Bone marrow (tissue), 2 donors: Measurements from ENCODE around the gene NMRAL1.
A peak's percentile ranks its signal among the peaks of the same experiment; 100 is the strongest.

Experiments
- DNase-seq, 2 donors: peaks; one replicate each; lab custom pipeline; 2025; lab: John Stamatoyannopoulos, UW

The NMRAL1 gene

GRCh38 chr16:4505356-4506147 lies 31.1 kb upstream of the NMRAL1 start:
- peak; percentile 19 to 37 for DNase-seq

- no peak for DNase-seq
Observed at GRCh38 chr16:4501071-4501478, 26.6 kb upstream of the NMRAL1 start.

GRCh38 chr16:4500272-4500671 lies 25.8 kb upstream of the NMRAL1 start:
- DNase-seq, result no peak

- no peak for DNase-seq
Observed at GRCh38 chr16:4499196-4499555, 24.8 kb upstream of the NMRAL1 start.

- DNase-seq, result no peak
Observed at GRCh38 chr16:4498546-4499195, 24.2 kb upstream of the NMRAL1 start.

GRCh38 chr16:4496305-4496704 lies 21.9 kb upstream of the NMRAL1 start:
- DNase-seq, result no peak

GRCh38 chr16:4495766-4496165 lies 21.3 kb upstream of the NMRAL1 start:
- DNase-seq, result no peak

- DNase-seq, result no peak
Observed at GRCh38 chr16:4494746-4495490, 20.5 kb upstream of the NMRAL1 start.

GRCh38 chr16:4491898-4492297 lies 17.5 kb upstream of the NMRAL1 start:
- DNase-seq, result no peak

GRCh38 chr16:4489030-4489429 lies 14.6 kb upstream of the NMRAL1 start:
- no peak for DNase-seq

GRCh38 chr16:4488499-4488967 lies 14.1 kb upstream of the NMRAL1 start:
- no peak for DNase-seq

- no peak for DNase-seq
Observed at GRCh38 chr16:4487955-4488498, 13.6 kb upstream of the NMRAL1 start.

- no peak for DNase-seq
Observed at GRCh38 chr16:4486126-4486893, 11.9 kb upstream of the NMRAL1 start.

- no peak for DNase-seq
Observed at GRCh38 chr16:4481963-4482362, 7.5 kb upstream of the NMRAL1 start.

- no peak for DNase-seq
Observed at GRCh38 chr16:4481526-4481925, 7.1 kb upstream of the NMRAL1 start.

GRCh38 chr16:4477966-4478365 lies 3.5 kb upstream of the NMRAL1 start:
- no peak for DNase-seq

- peak; percentile 83 to 84 for DNase-seq
Observed at GRCh38 chr16:4475880-4476788, 1.7 kb upstream of the NMRAL1 start, which contains the start of gene HMOX2. HMOX2 (plus strand) TSS chr16:4476398; CDS start chr16:4505525, 29,127 bp downstream.

GRCh38 chr16:4472880-4473279 lies 1.5 kb downstream of the NMRAL1 start:
- no peak for DNase-seq

- DNase-seq, result no peak
Observed at GRCh38 chr16:4471869-4472268, 2.6 kb downstream of the NMRAL1 start.

- DNase-seq, result no peak
Observed at GRCh38 chr16:4468972-4469371, 5.5 kb downstream of the NMRAL1 start.

- no peak for DNase-seq
Observed at GRCh38 chr16:4467916-4468315, 6.5 kb downstream of the NMRAL1 start.
